Activated CD4-positive, alpha-beta T cell treated with anti-CD3 and anti-CD28 coated beads for 36 hours (primary cell): Measurements from ENCODE around the gene CNTN3. TPM values are rescaled to one million over a fixed set of nuclear protein-coding genes. Genes with fewer than 3 reads are reported as not detected.

Experiments used
- ATAC-seq: fragments of 200-7000 bp; cut with Tn5 transposase; one replicate; pipeline ENCODE4 v1.10.0; 2021; ENCODE audit warnings: mild to moderate bottlenecking, moderate library complexity
- CTCF ChIA-PET: fragments of 350-600 bp; sonication (Branson Sonifier 250); formaldehyde crosslinking; loops from one replicate; lab custom pipeline; 2021; ENCODE audit warnings: antibody characterized with exemption; lab: Charles Lee
- POLR2A ChIA-PET: fragments of 350-600 bp; sonication (Branson Sonifier 250); formaldehyde crosslinking; loops from one replicate; lab custom pipeline; 2021; ENCODE audit warnings: antibody characterized with exemption, inconsistent platforms; lab: Charles Lee
- DNase-seq: peaks from one replicate; pipeline ENCODE4 v3.0.0-alpha.2; 2020
- H3K27ac Mint-ChIP-seq: one replicate; pipeline ENCODE4 v1.8.0; 2021; ENCODE audit warnings: mixed read lengths
- H3K27me3 Mint-ChIP-seq: one replicate; pipeline ENCODE4 v1.8.0; 2021; ENCODE audit warnings: mixed read lengths
- H3K36me3 Mint-ChIP-seq: one replicate; pipeline ENCODE4 v1.8.0; 2021; ENCODE audit warnings: low read depth, mixed read lengths
- H3K4me1 Mint-ChIP-seq: one replicate; pipeline ENCODE4 v1.8.0; 2021; ENCODE audit warnings: mixed read lengths
- H3K4me3 Mint-ChIP-seq: one replicate; pipeline ENCODE4 v1.8.0; 2021; ENCODE audit warnings: mild to moderate bottlenecking, moderate library complexity, mixed read lengths
- H3K9me3 Mint-ChIP-seq: one replicate; pipeline ENCODE4 v1.8.0; 2021; ENCODE audit warnings: low read depth, mixed read lengths
- intact Hi-C, 2 experiments: fragments of 100-400 bp; cut with DNase I in 1 of 2; cut with micrococcal nuclease in 1 of 2; formaldehyde crosslinking; loops; one replicate each; pipeline versions ENCODE4 v1.14.2 to v1.15.1; 2022 to 2024; cut with DNase I, micrococcal nuclease
- total RNA-seq, 2 experiments: library from RNA; stranded (reverse); gene quantifications; one replicate each; pipeline ENCODE4 v1.2.3, GENCODE V29; 2021

The CNTN3 gene
- total RNA-seq, 2 experiments from 2014 or later = not detected

GRCh38 chr3:74606996-74607395 lies 7.5 kb downstream of the CNTN3 start:
- Mint-ChIP-seq H3K36me3 (no peaks in the 10 kb centered on the region), H3K9me3 (peaks cover 4% of the 10 kb centered on the region), H3K4me3 (no peak overlapping the region), H3K27me3 (no peaks in the 10 kb centered on the region), H3K27ac (no peak overlapping the region), H3K4me1 (no peaks in the 10 kb centered on the region)
- intact Hi-C loops = no loop called here
- no peak for ATAC-seq
- ChIA-PET CTCF (no interaction called here), POLR2A (no interaction called here)
- no peak for DNase-seq

GRCh38 chr3:74605437-74605836 lies 9.0 kb downstream of the CNTN3 start:
- DNase-seq = no peak
- ChIA-PET CTCF (no interaction called here), POLR2A (no interaction called here)
- H3K4me3 Mint-ChIP-seq = no peak overlapping the region
- no peaks in the 10 kb centered on the region for H3K4me1 Mint-ChIP-seq
- no peak overlapping the region for H3K27ac Mint-ChIP-seq
- no peaks in the 10 kb centered on the region for H3K27me3 Mint-ChIP-seq
- H3K9me3 Mint-ChIP-seq = peaks cover 9% of the 10 kb centered on the region
- no peak for ATAC-seq
- intact Hi-C loops = no loop called here
- no peaks in the 10 kb centered on the region for H3K36me3 Mint-ChIP-seq

- Mint-ChIP-seq H3K9me3 (peaks cover 16% of the 10 kb centered on the region), H3K4me3 (no peak overlapping the region), H3K36me3 (no peaks in the 10 kb centered on the region), H3K27me3 (no peaks in the 10 kb centered on the region), H3K4me1 (no peaks in the 10 kb centered on the region), H3K27ac (no peak overlapping the region)
- POLR2A ChIA-PET = no interaction called here
- ATAC-seq = no peak
- CTCF ChIA-PET = no interaction called here
- no peak for DNase-seq
- intact Hi-C loops = no loop called here
These were observed 11.2 kb downstream of the CNTN3 start for GRCh38 chr3:74603292-74603691.

GRCh38 chr3:74602471-74602870 lies 12.0 kb downstream of the CNTN3 start:
- CTCF ChIA-PET = no interaction called here
- H3K36me3 Mint-ChIP-seq = no peaks in the 10 kb centered on the region
- no peak for DNase-seq
- H3K4me1 Mint-ChIP-seq = no peaks in the 10 kb centered on the region
- H3K27me3 Mint-ChIP-seq = no peaks in the 10 kb centered on the region
- no peak for ATAC-seq
- intact Hi-C loops = no loop called here
- H3K4me3 Mint-ChIP-seq = no peak overlapping the region
- POLR2A ChIA-PET = no interaction called here
- no peak overlapping the region for H3K27ac Mint-ChIP-seq
- H3K9me3 Mint-ChIP-seq = peaks cover 16% of the 10 kb centered on the region

- Mint-ChIP-seq H3K4me1 (no peaks in the 10 kb centered on the region), H3K27me3 (no peaks in the 10 kb centered on the region), H3K4me3 (no peak overlapping the region), H3K9me3 (peaks cover 16% of the 10 kb centered on the region), H3K27ac (no peak overlapping the region), H3K36me3 (no peaks in the 10 kb centered on the region)
- no peak for DNase-seq
- CTCF ChIA-PET = no interaction called here
- intact Hi-C loops = no loop called here
- ATAC-seq = no peak
- POLR2A ChIA-PET = no interaction called here
These were observed 12.7 kb downstream of the CNTN3 start for GRCh38 chr3:74601793-74602192.

GRCh38 chr3:74599564-74599963 lies 14.9 kb downstream of the CNTN3 start:
- no peaks in the 10 kb centered on the region for H3K36me3 Mint-ChIP-seq

GRCh38 chr3:74593152-74593551 lies 21.3 kb downstream of the CNTN3 start:
- ATAC-seq (no peak), DNase-seq (no peak)
- H3K9me3 Mint-ChIP-seq = no peaks in the 10 kb centered on the region
- ChIA-PET POLR2A (no interaction called here), CTCF (no interaction called here)
- no peaks in the 10 kb centered on the region for H3K27me3 Mint-ChIP-seq
- H3K36me3 Mint-ChIP-seq = no peaks in the 10 kb centered on the region
- no peak overlapping the region for H3K27ac Mint-ChIP-seq
- no peak overlapping the region for H3K4me3 Mint-ChIP-seq
- H3K4me1 Mint-ChIP-seq = no peaks in the 10 kb centered on the region
- intact Hi-C loops = no loop called here

More at GRCh38 chr3:74599564-74599963, 14.9 kb downstream of the CNTN3 start:
- no peak for DNase-seq
- ATAC-seq = no peak
- no peaks in the 10 kb centered on the region for H3K4me1 Mint-ChIP-seq
- intact Hi-C loops = no loop called here
- H3K9me3 Mint-ChIP-seq = peaks cover 16% of the 10 kb centered on the region
- CTCF ChIA-PET = no interaction called here
- POLR2A ChIA-PET = no interaction called here
- no peak overlapping the region for H3K4me3 Mint-ChIP-seq
- no peak overlapping the region for H3K27ac Mint-ChIP-seq
- H3K27me3 Mint-ChIP-seq = no peaks in the 10 kb centered on the region

GRCh38 chr3:74592359-74592758 lies 22.1 kb downstream of the CNTN3 start:
- Mint-ChIP-seq H3K27me3 (no peaks in the 10 kb centered on the region), H3K36me3 (no peaks in the 10 kb centered on the region), H3K4me1 (no peaks in the 10 kb centered on the region), H3K4me3 (no peak overlapping the region), H3K27ac (no peak overlapping the region), H3K9me3 (peaks cover under 1% of the 10 kb centered on the region)
- ATAC-seq (no peak), DNase-seq (no peak)
- intact Hi-C loops = no loop called here
- ChIA-PET POLR2A (no interaction called here), CTCF (no interaction called here)

GRCh38 chr3:74591946-74592345 lies 22.5 kb downstream of the CNTN3 start:
- no peak overlapping the region for H3K4me3 Mint-ChIP-seq
- peaks cover 3% of the 10 kb centered on the region for H3K9me3 Mint-ChIP-seq
- no peaks in the 10 kb centered on the region for H3K27me3 Mint-ChIP-seq
- no peaks in the 10 kb centered on the region for H3K4me1 Mint-ChIP-seq
- intact Hi-C loops = no loop called here
- no peak for ATAC-seq
- POLR2A ChIA-PET = no interaction called here
- H3K36me3 Mint-ChIP-seq = no peaks in the 10 kb centered on the region
- no peak for DNase-seq
- CTCF ChIA-PET = no interaction called here
- H3K27ac Mint-ChIP-seq = no peak overlapping the region

GRCh38 chr3:74591342-74591741 lies 23.1 kb downstream of the CNTN3 start:
- Mint-ChIP-seq H3K27ac (no peak overlapping the region), H3K4me1 (no peaks in the 10 kb centered on the region), H3K4me3 (no peak overlapping the region), H3K9me3 (peaks cover 3% of the 10 kb centered on the region), H3K36me3 (no peaks in the 10 kb centered on the region), H3K27me3 (no peaks in the 10 kb centered on the region)
- POLR2A ChIA-PET = no interaction called here
- intact Hi-C loops = no loop called here
- CTCF ChIA-PET = no interaction called here
- DNase-seq = no peak
- no peak for ATAC-seq

- H3K27ac Mint-ChIP-seq = no peak overlapping the region
- CTCF ChIA-PET = no interaction called here
- H3K4me3 Mint-ChIP-seq = no peak overlapping the region
- POLR2A ChIA-PET = no interaction called here
- intact Hi-C loops = no loop called here
- H3K36me3 Mint-ChIP-seq = no peaks in the 10 kb centered on the region
- H3K4me1 Mint-ChIP-seq = no peaks in the 10 kb centered on the region
- peaks cover 3% of the 10 kb centered on the region for H3K9me3 Mint-ChIP-seq
- ATAC-seq (no peak), DNase-seq (no peak)
- no peaks in the 10 kb centered on the region for H3K27me3 Mint-ChIP-seq
These were observed 23.7 kb downstream of the CNTN3 start for GRCh38 chr3:74590620-74591262.

- CTCF ChIA-PET = no interaction called here
- no peak overlapping the region for H3K4me3 Mint-ChIP-seq
- H3K36me3 Mint-ChIP-seq = no peaks in the 10 kb centered on the region
- no peak for ATAC-seq
- no peak for DNase-seq
- intact Hi-C loops = no loop called here
- no peak overlapping the region for H3K27ac Mint-ChIP-seq
- H3K27me3 Mint-ChIP-seq = no peaks in the 10 kb centered on the region
- peaks cover 6% of the 10 kb centered on the region for H3K9me3 Mint-ChIP-seq
- POLR2A ChIA-PET = no interaction called here
- no peaks in the 10 kb centered on the region for H3K4me1 Mint-ChIP-seq
These were observed 29.7 kb downstream of the CNTN3 start for GRCh38 chr3:74584782-74585181.
